ENCODE data around the gene ADGB.

DNA sequence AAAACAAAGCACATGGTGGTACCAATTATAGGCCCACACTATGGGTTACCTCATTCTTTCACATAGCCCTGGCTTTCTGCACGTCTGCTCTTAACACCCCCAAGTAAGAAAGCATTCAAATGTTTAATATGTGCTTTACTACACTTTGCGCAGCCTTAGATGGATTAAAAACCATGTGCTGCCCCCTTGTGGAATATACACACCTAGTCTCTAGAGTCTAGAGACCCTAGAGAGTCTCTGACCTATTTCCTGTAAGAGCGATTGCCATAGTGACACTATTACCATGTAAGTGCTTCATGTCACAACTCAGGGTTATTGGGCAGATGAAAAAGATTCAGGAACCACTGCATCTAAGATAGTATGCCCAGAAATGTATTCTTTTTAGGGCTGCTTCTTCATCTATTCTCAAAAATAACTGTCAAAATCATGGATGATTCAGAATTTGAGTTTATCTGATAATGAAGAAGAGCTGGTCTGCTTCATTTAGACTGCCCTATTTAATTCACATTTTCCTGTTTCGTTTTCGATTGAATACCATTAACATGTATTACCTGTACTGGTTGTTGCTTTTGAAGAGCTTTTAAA lies 186.3 kb downstream of the ADGB start:
- TF ChIP-seq, protein P1, sequence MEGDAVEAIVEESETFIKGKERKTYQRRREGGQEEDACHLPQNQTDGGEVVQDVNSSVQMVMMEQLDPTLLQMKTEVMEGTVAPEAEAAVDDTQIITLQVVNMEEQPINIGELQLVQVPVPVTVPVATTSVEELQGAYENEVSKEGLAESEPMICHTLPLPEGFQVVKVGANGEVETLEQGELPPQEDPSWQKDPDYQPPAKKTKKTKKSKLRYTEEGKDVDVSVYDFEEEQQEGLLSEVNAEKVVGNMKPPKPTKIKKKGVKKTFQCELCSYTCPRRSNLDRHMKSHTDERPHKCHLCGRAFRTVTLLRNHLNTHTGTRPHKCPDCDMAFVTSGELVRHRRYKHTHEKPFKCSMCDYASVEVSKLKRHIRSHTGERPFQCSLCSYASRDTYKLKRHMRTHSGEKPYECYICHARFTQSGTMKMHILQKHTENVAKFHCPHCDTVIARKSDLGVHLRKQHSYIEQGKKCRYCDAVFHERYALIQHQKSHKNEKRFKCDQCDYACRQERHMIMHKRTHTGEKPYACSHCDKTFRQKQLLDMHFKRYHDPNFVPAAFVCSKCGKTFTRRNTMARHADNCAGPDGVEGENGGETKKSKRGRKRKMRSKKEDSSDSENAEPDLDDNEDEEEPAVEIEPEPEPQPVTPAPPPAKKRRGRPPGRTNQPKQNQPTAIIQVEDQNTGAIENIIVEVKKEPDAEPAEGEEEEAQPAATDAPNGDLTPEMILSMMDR (IDR thresholded peaks at IDR 0.05 in 4 of 5, conservative IDR thresholded peaks at IDR 0.05 in 1 of 5): peak in 2 of 5 experiments; percentile 9 to 36
- TF ChIP-seq POLR2A (IDR thresholded peaks at IDR 0.05): no peak

All from gastrocnemius medialis (tissue), 4 donors.